Islet precursor cell (in vitro differentiated cells): ENCODE data around the gene CYS1.
"Not testable (repeated sequence)": the region's sequence is repeated elsewhere in the genome, so short reads cannot be mapped to it uniquely, and the experiment has no call there.

Experiments
- DNase-seq: peaks from one replicate; pipeline ENCODE4 v3.0.0-alpha.2; 2018

The CYS1 gene

GRCh38 chr2:10028988-10029874 lies 51.0 kb downstream of the CYS1 start:
- DNase-seq: peak; percentile 77

- DNase-seq: no peak
Measured at GRCh38 chr2:10028407-10028987, 51.7 kb downstream of the CYS1 start.

GRCh38 chr2:10027660-10028330 lies 52.4 kb downstream of the CYS1 start:
- DNase-seq: no peak

- no peak for DNase-seq
Measured at GRCh38 chr2:10026940-10027569, 53.2 kb downstream of the CYS1 start.

- DNase-seq: no peak
Measured at GRCh38 chr2:10022966-10023662, 57.1 kb downstream of the CYS1 start.

GRCh38 chr2:10022445-10022844 lies 57.8 kb downstream of the CYS1 start:
- DNase-seq: no peak

GRCh38 chr2:10022041-10022421 lies 58.2 kb downstream of the CYS1 start:
- DNase-seq: no peak

GRCh38 chr2:10019602-10020400 lies 60.4 kb downstream of the CYS1 start:
- no peak for DNase-seq

- no peak for DNase-seq
Measured at GRCh38 chr2:10019174-10019573, 61.0 kb downstream of the CYS1 start.

- no peak for DNase-seq
Measured at GRCh38 chr2:10017313-10017941, 62.8 kb downstream of the CYS1 start.

GRCh38 chr2:10016802-10017258 lies 63.4 kb downstream of the CYS1 start:
- no peak for DNase-seq

GRCh38 chr2:10016001-10016801 lies 64.0 kb downstream of the CYS1 start:
- no peak for DNase-seq

- DNase-seq: not testable (repeated sequence)
Measured at GRCh38 chr2:10015376-10015989, 64.7 kb downstream of the CYS1 start.

GRCh38 chr2:10014418-10015190 lies 65.6 kb downstream of the CYS1 start:
- DNase-seq: no peak

GRCh38 chr2:10013651-10014417 lies 66.4 kb downstream of the CYS1 start:
- DNase-seq: not testable (repeated sequence)

- no peak for DNase-seq
Measured at GRCh38 chr2:10012963-10013461, 67.2 kb downstream of the CYS1 start.

GRCh38 chr2:10012366-10012962 lies 67.7 kb downstream of the CYS1 start:
- DNase-seq: not testable (repeated sequence)
